ENCODE data around the gene UTF1.

- TF ChIP-seq CTCF (IDR thresholded peaks at IDR 0.05 in 8 of 11, conservative IDR thresholded peaks at IDR 0.05 in 3 of 11) (no peak), POLR2A (IDR thresholded peaks at IDR 0.05) (no peak), POLR2AphosphoS5 (IDR thresholded peaks at IDR 0.05) (peak in 1 of 3 donors; percentile 48)
Measured at GRCh38 chr10:133235265-133235855, 5.3 kb downstream of the UTF1 start.
